Activated T-cell treated with anti-CD3 and anti-CD28 coated beads, Interleukin-2, amount 50 U/mL, for 4 hours (primary cell): Measurements from ENCODE around the gene TSPY2. TPM values are rescaled to one million over a fixed set of nuclear protein-coding genes. Genes with fewer than 3 reads are reported as not detected.
"Not testable (repeated sequence)": the region's sequence is repeated elsewhere in the genome, so short reads cannot be mapped to it uniquely, and the experiment has no call there.

Source experiments
- ATAC-seq, 2 donors: fragments of 200-7000 bp; cut with Tn5 transposase; one replicate each; pipeline ENCODE4 v1.10.0; 2021
- DNase-seq: peaks from one replicate; pipeline ENCODE4 v3.0.0-alpha.2; 2020
- H3K27me3 Mint-ChIP-seq: one replicate; pipeline ENCODE4 v1.8.0; 2021; ENCODE audit warnings: low read depth, mixed read lengths
- H3K36me3 Mint-ChIP-seq: one replicate; pipeline ENCODE4 v1.8.0; 2022; ENCODE audit warnings: mixed read lengths; ENCODE audit not compliant: insufficient read depth
- H3K4me1 Mint-ChIP-seq: one replicate; pipeline ENCODE4 v1.8.0; 2021; ENCODE audit warnings: low read depth, mixed read lengths
- H3K4me3 Mint-ChIP-seq: one replicate; pipeline ENCODE4 v1.8.0; 2021; ENCODE audit warnings: mild to moderate bottlenecking, moderate library complexity, mixed read lengths
- H3K9me3 Mint-ChIP-seq: one replicate; pipeline ENCODE4 v1.8.0; 2021; ENCODE audit warnings: mixed read lengths
- total RNA-seq, 3 donors: library from RNA; stranded (reverse); gene quantifications; one replicate each; pipeline ENCODE4 v1.2.1, GENCODE V29; 2021

TSPY2 gene
- total RNA-seq: not detected

DNA sequence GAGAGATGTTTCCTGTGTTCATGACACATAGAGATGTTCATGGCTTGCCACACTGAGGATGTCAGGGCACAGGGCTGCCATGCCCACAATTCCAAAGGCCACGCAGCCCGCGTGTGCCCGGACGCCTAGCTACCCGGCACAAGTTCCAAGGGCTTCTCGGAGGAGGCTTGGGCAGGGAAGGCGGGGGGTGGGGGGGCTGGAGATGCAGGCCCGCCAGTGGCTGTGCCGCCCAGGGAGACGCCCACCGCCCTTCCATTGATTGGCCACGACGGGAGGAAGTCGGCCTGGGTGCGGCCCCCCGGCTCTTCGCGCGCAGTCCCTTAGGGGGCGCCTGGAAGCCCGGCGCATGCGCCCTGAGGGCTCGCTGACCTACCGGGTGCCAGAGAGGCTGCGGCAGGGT lies at the start of gene TSPY2:
TSPY2 (plus strand) TSS at position 301 of the 400 bp plus-strand sequence; CDS start at position 347, 46 bp downstream.
- not testable (repeated sequence) for H3K9me3 Mint-ChIP-seq, H3K4me3 Mint-ChIP-seq, H3K36me3 Mint-ChIP-seq, H3K4me1 Mint-ChIP-seq, ATAC-seq, DNase-seq, H3K27me3 Mint-ChIP-seq

DNA sequence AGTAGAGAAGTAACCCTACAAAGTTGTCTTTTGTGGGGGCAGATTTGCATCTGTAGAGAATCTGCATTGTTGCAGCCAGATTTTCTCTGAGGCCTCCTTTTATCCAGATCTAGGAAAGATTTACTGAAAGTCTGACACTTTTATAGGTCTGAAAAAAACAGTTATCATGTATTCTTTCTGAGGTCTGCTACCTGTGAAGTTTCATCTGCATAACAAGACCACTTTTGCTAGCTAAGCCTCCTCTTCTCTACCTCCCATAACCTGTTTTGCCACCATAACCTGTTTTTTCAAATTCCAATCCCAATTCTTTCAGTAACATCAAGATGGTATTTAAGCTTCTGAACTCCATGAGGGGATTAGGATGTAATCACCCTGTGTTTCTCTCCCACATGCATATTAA lies 36.5 kb upstream of the TSPY2 start:
- H3K36me3 Mint-ChIP-seq, H3K9me3 Mint-ChIP-seq, ATAC-seq, H3K4me1 Mint-ChIP-seq, H3K4me3 Mint-ChIP-seq, H3K27me3 Mint-ChIP-seq, DNase-seq: not testable (repeated sequence)

DNA sequence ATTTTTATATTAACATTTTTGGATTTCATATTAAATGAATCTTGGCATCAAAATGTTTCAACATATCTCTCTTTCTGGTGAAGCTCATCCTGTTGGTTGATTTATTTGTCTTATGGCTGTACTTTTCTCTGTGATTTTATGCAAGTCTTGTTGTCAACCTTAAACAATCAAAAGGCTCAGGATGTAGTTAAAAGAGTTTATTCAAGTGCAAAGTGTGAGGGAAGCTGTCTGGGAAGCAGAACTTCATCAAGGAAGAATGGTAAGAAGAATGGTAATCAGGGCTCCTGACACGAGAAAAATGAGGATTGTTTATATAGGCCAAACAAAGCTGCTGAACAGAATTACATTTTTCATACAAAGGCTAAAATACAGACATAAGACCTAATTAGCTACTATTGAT lies 29.0 kb upstream of the TSPY2 start:
- ATAC-seq, H3K9me3 Mint-ChIP-seq, H3K4me3 Mint-ChIP-seq, DNase-seq, H3K36me3 Mint-ChIP-seq, H3K27me3 Mint-ChIP-seq, H3K4me1 Mint-ChIP-seq: not testable (repeated sequence)

DNA sequence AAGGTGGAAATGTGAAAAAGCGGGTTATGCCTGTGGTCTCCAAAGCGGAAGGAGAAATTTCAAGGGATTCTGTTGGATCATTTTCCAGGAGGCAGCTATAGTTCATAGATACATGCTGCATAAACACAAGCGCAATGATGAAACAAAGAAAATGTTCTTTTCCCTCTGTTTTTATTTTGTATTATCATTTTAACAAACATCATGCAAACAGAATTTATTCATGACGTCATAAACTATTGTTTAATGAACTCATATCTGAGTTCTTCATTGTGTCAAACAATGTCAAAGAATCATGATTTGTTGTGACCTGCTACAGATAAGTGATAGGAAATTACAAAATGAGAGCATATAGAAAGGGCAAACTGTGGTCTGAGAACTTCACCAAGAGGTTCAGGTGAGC lies 23.8 kb downstream of the TSPY2 start:
- H3K4me1 Mint-ChIP-seq, H3K9me3 Mint-ChIP-seq, H3K27me3 Mint-ChIP-seq, ATAC-seq, H3K4me3 Mint-ChIP-seq, DNase-seq, H3K36me3 Mint-ChIP-seq: not testable (repeated sequence)
